GM18909 (cell line): ENCODE results near the gene FAM118B.

Experiments used
- ATAC-seq: cut with Tn5 transposase; IDR thresholded peaks from one replicate; pipeline ENCODE4 v1.9.1; 2021; ENCODE audit warnings: mild to moderate bottlenecking; ENCODE audit not compliant: unreplicated experiment, poor library complexity

FAM118B gene

DNA sequence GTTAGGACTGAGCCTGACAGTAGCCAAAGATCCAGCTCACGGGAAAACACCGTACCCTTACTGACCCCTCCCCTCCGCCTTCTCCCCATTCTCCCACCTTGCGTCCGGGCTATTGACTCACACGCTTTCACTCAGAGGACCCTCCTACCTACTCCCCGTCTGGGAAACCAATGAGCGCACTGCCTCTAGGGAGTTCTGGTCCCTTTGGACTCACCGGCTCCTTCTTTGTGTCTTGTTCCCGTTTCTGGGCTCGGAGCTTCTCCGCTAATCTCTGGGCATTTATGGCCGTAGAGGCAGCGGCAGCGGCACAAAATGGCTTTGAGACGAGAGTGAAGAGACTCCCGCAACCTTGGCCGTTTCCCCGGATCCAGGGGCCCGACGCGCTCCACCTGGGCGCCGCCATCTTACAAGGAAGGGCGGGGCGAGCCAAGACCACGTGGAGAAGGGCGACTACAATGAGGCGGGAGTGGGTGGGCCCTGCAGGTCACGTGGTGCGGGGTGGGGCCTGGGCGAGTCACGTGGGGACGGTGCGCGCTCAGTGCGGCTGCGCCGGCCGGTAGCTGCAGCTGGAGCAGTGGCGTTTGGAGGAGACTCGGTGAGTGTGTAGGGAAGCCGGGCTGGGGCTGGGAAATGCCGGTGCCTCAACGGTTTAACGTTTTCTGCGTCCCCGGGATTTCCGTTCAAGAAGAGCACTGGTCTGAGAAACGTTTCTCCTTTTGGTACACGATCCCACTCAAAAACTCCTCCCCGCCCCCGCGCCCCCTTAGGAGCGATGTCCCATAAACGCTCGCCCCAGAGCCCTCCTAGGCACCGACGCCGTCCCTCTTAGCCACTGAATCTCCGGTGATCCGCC, at the start of gene FAM118B, which contains the start of gene RPUSD4:
TSS of gene FAM118B (plus strand) at position 547 of the 853 bp plus-strand sequence. CDS start 23,220 bp downstream, outside the sequence.
TSS of gene RPUSD4 (minus strand) at position 415 of the 853 bp plus-strand sequence. CDS start at position 403, 12 bp downstream.
- ATAC-seq, result peak; percentile 97

DNA sequence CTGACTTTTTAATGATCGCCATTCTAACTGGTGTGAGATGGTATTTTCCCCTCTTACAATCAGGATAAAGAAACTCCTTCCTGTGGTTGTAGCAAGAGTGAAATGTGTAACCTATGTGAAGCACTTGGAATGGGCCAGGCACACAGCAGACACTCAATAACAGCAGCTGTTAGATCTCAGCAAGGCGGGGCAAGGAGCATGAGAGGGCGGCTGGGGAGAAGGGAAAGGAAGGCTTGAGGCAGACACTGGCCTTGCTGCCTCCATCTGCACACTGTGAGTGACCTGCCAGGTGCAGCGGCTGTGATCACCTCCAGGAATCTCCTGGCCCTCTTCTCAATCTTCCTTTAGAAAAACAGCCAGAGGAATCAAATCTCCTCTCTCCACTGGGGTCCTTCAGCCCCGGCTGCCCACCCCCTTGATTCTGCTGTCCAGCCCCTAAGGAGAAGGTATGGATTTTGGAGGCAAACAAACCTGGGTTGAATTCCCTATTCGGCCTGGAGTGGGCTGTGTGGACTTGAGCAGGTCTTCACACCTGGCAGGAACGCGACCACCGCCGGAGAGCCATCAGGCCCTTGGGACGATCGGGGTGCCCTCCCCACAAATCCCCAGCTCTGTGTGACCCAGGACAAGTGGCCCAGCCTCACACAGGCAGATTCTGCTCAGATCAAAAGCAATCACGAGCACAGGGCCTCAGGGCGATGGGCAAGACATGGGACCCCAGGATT, 49.1 kb upstream of the FAM118B start:
- ATAC-seq, result no peak

DNA sequence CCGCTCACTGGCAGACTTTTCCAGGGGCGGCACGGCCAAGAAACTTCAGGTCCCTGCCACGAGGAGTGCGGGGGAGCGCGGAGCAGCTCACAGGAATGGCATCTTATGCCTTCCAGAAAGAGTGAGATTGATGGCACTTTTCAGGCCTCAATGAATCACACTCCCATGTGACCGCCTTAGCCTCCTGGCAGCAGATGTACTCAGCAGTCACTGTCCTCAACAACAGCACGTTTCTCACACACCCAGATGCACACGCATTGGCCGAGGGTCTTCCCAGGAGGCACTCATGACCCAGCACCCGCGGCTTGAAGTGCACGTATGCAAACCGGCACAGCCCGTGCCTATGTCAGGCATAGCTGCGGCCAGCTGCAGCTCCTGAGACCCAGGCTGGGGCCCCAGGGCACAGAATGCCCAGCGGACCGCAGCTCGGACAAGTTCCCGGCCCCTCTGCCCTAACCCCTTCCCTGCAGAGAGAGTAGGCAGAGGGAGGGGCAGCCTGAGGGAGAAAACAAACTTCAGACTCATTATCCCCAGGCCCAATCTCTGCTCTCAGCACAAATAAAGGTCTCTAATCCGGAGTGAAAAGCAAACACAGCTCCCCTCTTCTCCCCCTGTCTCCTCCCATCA, 48.4 kb upstream of the FAM118B start:
- no peak for ATAC-seq

DNA sequence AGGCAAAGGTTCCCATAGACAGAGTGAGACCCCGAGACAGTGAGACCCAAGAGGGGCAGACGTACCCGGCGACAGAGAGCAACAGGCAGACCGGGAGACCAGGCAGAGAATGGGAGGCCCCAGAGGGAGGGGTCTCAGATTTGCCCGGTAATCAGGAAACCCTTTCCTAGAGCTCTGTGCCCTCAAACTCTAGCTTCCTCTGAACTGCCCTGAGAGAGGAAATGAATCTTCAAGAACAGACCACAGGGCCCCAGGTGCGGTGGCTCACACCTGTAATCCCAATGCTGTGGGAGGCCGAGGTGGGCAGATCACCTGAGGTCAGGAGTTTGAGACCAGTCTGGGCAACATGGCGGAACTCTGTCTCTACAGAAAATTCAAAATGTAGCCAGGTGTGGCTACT, 47.8 kb upstream of the FAM118B start:
- no peak for ATAC-seq

DNA sequence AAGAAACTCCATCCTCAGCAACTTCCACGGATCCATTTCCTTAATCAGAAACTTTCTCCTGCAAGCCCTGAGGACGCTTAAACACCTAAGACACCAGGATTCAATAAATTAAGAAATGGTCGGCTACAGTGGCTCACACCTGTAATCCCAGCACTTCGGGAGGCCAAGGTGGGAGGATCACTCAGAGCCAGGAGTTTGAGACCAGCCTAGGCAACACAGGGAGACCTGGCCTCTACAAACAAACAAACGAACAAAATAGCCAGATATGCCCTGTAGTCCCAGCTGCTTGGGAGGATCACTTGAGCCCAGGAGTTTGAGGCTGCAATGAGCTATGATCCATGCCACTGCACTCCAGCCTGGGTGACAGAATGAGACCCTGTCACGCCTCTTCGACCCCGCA, 46.8 kb upstream of the FAM118B start:
- no peak for ATAC-seq

DNA sequence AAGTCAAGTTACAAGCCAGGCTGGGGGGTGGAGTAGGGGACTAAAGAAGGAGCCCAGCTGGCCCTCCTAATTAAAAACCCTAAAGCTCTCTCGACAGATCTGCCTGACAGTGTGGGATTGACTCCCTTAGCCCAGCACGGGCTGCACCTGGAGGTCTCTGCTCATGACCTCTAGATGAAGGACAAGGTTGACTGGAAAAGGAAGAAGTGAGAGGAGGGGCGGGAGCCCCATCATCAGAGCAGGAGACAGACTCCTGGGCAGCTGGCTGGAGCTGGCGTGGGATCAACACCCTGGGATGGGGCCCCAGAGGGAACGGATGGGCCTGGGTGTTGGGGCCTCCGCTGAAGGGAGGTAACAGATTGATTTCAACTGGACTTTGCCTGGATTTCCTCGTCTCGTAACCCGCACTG, 46.3 kb upstream of the FAM118B start:
- no peak for ATAC-seq

DNA sequence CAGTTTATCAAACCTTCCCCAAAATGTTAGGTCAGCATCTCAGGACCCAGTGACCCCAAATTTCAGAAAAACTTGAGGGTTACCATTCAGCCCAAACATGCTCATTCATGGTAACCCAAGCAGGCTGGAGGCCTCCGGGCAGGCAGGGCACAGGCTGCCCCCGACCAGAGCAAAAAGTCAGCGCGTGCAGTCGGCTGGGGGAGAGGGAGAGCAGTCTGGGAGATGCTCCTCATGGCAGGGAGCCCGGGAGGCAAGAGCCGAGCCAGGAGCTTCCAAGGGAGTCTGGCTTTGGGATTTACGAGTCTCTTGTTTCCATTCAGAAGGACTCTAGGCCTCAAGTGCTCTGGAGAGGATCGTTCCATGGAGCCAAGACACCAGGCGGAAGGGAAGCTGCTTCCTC, 45.8 kb upstream of the FAM118B start:
- ATAC-seq, result no peak

DNA sequence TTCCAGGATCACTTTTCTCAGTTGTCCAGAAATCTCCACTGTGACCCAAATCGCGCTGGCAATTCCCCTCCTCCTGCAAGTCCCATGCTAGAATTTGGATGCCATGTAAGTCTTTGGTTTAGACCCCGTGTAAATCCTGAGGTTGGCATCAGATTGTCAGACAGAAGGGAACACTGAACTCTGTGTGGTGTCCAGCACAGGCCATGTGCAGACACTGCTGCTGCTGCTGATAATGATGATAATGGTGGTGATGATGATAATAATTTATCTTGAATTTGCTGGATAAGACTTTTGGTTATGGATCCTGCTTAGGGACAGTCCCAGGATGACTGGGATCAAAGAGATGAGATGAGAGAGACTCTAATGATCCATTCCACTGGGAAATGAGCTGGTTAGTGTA, 45.2 kb upstream of the FAM118B start:
- no peak for ATAC-seq

DNA sequence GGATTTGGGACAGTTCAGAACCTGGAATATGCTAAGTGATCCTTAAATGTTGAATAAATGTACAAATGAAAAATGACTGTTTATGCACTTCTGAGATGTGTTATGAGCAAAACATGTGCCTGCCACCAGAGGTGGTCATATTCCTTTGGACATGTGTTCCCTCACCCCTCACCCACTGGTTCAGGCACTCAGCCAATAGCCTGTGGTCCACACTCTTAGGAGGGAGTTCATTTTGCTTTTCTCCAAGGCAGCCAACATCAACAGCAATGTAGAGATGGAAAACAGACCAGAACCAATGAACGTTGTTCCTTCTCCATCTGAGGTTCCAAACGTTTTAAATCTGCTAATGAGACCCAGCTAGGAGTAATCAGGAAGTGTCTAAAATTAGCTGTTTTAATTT, 44.1 kb upstream of the FAM118B start:
- no peak for ATAC-seq

DNA sequence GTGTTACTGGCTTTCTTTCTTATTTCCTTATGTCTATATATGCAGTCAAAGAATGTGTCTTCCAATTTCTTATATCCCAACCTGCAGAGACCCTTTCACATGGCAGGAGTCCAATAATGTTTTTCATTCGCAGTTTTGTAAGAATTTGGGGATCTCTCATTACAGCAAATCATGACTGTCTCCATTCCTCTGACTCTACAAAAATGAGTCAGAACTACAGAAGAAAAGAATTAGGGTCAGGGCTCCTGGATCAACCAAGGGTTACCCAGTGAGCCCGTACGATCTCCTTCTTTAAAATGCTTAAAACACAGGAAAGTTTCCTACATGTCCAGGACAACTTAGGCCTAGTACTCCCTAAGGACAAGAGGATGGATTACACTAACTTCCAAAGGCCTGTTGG, 42.3 kb upstream of the FAM118B start:
- ATAC-seq, result no peak

DNA sequence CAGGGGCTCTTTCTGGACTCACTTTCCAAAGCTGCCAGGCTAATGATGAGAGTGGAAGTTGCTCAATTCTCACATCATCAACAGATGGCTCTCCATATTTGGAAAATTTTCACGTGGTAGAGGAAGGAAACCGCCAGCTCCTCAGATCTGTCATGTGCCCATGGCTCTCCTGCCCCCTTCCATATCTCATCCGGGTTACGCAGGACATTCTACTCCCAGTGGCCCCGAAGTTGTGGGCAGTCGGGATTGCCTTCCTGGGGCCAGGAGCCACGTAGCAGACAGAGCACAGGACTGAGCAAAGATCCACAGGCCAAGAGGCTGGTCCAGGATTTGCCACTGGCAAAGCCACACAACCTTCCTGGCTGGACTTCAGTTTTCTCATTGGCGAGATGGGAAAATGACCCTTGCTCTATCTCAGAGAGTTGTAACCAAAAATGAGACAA, 39.0 kb upstream of the FAM118B start:
- no peak for ATAC-seq

DNA sequence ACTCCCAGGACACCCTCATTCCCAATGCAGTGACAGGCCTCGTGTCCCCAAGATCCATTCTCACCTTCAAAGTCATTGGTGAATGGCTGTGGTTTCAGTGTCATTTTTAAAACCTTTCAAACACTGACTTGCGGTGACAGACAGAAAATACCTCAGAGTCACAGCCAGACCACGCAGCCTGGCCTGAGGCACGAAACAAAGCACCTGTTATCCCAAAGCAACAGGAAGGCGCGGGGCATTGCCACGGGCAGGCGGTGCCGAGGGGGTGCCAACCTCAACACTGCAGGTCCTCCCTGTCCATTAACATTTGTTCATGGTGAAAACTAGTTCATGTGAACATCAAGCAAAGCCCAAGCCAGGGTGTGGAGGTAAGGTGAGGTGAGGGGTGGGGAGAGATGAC, 38.3 kb upstream of the FAM118B start:
- no peak for ATAC-seq

DNA sequence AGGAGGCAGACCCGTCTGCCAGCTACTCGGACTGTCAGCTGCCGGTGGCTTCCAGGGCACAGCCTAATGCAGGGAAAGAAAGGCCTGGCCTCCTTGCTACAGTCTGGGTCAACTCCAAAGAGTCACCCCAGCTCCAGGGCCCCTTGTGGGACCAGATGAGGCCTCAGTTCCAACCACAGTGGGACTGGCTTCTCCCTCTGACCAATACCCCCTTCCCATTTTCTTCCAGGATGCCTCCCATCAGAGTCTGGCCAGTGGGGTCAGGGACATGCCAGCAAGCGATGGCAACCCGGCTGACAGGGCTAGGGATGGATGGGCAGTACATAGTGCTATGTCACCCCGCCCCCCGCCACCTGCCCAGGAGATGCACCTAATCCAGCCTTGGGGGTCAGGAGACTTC, 36.8 kb upstream of the FAM118B start:
- ATAC-seq, result no peak

DNA sequence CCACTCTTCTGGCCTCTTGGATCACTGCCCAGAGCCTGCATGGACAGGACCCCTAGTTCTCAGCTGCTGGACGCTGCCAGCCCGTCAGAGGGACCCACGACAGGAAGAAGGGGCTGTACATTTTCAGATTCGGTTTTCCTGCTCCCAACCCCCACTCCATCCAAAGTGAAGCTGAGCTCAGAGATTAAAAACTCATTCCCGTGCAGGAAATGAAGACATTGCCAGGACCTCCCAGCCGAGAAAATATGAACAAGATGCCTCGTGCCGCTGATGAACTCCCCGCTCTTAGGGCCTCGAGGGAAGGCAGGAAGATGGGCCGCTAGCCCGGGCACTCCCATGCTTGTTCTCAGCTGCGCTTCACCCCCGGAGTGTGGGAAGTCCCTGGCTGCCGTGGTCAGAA, 36.2 kb upstream of the FAM118B start:
- ATAC-seq, result no peak

DNA sequence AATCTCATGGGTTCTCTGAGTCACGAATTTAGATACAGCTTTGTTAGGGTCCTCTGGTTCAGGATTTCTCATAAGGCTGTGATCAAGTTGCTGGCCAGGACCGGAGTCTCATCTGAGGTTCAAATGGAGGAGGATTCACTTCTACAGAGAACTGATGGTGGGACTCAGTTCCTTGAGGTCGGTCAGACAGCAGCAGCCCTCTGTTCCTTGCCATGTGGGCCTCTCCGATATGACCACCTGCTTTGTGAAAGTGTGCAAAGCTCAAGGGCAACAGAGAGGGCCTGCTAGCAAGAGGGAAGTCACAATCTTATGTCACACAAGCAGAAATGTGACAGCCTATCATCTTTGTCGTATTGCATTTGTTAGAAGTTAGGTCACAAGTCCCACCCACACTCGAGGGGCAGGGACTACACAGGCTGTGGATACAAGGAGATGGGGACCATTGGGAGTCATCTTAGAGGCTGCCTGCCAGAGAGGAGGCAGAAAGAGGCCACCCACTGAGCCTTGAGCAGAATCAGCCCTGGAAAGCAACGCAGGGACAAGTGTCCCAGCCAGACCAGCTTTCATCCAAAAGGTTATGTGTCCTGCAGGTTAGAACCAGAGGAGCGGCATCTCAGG, 34.6 kb upstream of the FAM118B start:
- ATAC-seq, result no peak

DNA sequence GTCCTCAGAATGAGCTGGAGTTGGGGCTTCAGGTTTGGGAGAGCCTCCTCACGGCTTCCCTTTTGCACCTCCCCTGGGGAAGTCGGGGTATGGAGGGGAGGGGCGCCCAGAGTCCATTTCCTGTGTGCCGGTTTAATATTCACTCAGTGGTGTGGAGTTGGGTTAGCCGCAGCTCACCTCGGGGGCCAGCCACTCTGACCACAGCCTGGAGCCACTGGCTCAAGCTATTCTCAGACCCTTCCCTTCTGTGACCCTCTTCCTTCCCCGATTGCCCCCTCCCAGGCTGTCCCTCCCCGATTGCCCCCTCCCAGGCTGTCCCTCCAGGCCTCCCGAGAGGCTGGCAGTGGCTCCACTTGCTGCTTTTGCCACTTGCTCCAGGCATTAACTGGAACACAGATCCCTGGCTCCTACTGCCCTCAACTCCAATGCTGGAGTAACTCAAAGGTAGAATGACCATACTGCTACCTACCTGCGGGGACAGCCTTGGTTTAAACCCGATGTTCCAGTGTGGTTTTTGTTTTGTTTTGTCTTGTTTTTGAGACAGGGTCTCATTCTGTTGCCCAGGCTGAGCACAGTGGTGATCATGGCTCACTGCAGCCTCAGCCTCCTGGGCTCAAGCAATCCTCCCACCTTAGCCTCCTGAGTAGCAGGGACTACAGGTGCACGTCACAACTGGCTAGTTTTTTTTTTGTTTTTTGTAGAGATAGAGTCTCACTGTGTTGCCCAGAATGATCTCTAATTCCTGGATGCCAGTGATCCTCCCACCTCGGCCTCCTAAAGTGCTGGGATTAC, 29.4 kb upstream of the FAM118B start:
- peak; percentile 69 for ATAC-seq

DNA sequence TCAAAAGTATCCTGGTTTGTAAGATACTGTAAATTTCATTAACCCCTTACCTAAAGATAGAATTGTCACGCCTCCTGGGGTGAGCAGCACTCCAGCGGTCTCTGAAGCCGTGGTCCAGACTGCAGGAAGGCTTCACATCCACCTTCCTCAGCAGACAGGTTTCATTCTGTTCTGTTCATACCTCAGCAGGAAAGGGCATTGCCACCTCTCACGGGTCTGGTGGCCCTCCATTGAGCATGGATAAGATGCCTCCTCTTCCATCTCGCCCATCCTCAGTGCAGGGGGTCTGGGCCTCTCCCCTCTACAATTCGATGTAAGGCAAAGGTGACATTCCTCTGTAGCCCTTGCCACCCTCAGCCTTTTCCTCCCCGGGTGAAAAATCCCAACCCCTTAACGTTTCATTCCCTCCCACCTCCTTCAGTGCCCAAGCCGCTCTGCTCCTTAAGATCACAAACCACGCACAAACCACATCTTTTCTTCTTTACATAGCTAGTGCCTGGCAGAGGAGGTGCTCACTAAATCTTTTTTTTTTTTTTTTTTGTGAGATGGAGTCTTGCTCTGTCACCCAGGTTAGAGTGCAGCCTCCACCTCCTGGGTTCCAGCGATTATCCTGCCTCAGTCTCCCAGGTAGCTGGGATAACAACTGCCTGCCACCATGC, 28.7 kb upstream of the FAM118B start:
- ATAC-seq, result no peak

DNA sequence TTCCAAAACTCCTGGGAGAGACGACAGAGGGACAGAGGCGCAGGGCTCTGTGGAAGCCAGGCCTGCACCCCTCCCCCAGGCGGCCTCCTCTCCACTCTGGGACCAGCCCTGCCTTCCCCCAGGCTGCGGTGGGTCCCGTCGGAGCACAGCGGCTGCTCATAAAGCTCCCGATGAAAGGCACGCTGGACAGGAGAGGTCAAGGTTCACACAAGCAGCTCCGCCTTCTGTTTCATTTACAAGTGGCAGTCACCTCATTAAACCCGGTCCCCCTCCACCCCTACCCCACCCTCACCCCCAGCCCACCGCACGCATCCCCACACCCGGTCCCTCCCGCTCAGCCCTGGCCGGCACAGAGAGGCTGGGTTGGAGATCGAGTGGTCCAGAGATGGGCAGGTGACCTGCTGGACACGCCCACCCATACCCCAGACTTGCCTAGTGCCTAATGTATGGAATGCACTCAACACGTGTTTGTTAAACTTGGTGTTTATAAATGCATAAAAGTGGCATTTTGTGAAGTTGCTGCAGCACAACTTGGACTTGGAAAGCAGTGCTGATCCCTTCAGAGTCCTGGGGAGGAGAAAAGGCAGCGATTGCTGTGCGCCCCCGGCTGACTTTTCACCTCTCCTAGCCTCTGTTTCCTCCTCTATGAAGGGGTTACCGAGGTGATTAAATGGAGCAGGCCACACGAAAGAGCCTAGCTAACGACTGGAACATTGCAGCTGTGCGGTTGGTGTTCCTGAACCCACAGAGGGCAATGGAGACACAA, 26.1 kb upstream of the FAM118B start:
- ATAC-seq, result no peak
